IMR-90 (cell line): ENCODE data around the gene WARS2. TPM values are rescaled to one million over a fixed set of nuclear protein-coding genes. Genes with fewer than 3 reads are reported as not detected.

Source experiments
- ATAC-seq: fragments of 200-7000 bp; cut with Tn5 transposase; 2 replicates; pipeline ENCODE4 v1.9.1; 2020; ENCODE audit warnings: low read depth, mild to moderate bottlenecking, moderate library complexity
- BruUV-seq: library from RNA; stranded (reverse); fragments of 400-500 nt; replicated peaks from 2 replicates; lab custom pipeline; 2021; lab: Mats Ljungman, UMichigan
- CTCF ChIA-PET: fragments of 300-600 bp; formaldehyde crosslinking; extraction: SDS; loops from one replicate; lab custom pipeline; 2021; ENCODE audit warnings: antibody characterized with exemption; lab: Yijun Ruan, JAX
- POLR2A ChIA-PET: fragments of 300-600 bp; sonication (Branson Sonifier 250); formaldehyde crosslinking; loops from one replicate; lab custom pipeline; 2022; ENCODE audit warnings: antibody characterized with exemption; ENCODE audit not compliant: unreplicated experiment; lab: Charles Lee
- DNase-seq: peaks from one replicate; pipeline ENCODE4 v3.0.0; 2013
- H2AFZ ChIP-seq: replicated peaks from 2 replicates; pipeline ENCODE3; 2013; ENCODE audit warnings: low read length, mild to moderate bottlenecking; ENCODE audit not compliant: poor library complexity
- H2AK5ac ChIP-seq: 2 replicates; pipeline ENCODE4 v1.6.1; 2013; ENCODE audit warnings: low read depth, low read length, inconsistent platforms
- H2AK9ac ChIP-seq: replicated peaks from 2 replicates; pipeline ENCODE3; 2013; ENCODE audit warnings: mild to moderate bottlenecking, low read depth, low read length, moderate library complexity; ENCODE audit not compliant: poor library complexity
- H2BK120ac ChIP-seq: 2 replicates; pipeline ENCODE4 v1.6.1; 2013; ENCODE audit warnings: low read depth, low read length, inconsistent platforms
- H2BK15ac ChIP-seq: 3 replicates; pipeline ENCODE4 v1.6.1; 2013; ENCODE audit warnings: low read depth, low read length, inconsistent platforms
- H2BK20ac ChIP-seq: 2 replicates; pipeline ENCODE4 v1.6.1; 2013; ENCODE audit warnings: low read depth, mild to moderate bottlenecking, inconsistent platforms, low read length, moderate library complexity
- H2BK5ac ChIP-seq: 2 replicates; pipeline ENCODE4 v1.6.1; 2013; ENCODE audit warnings: mild to moderate bottlenecking, low read depth, low read length, inconsistent platforms; ENCODE audit not compliant: poor library complexity, severe bottlenecking
- H3K14ac ChIP-seq: replicated peaks from 2 replicates; pipeline ENCODE4 v1.6.1; 2013; ENCODE audit warnings: low read depth, low read length, inconsistent platforms
- H3K18ac ChIP-seq: 2 replicates; pipeline ENCODE4 v1.6.1; 2013; ENCODE audit warnings: low read depth, low read length, control low read depth
- H3K23ac ChIP-seq: 2 replicates; pipeline ENCODE4 v1.6.1; 2013; ENCODE audit warnings: low read depth, low read length, inconsistent platforms
- H3K27ac ChIP-seq: 2 replicates; pipeline ENCODE4 v1.5.1; 2013; ENCODE audit warnings: mild to moderate bottlenecking, control low read depth, low read length; ENCODE audit not compliant: insufficient read depth
- H3K27me3 ChIP-seq: 2 replicates; pipeline ENCODE4 v1.6.1; 2013; ENCODE audit warnings: low read length; ENCODE audit not compliant: control insufficient read depth, insufficient read depth
- H3K36me3 ChIP-seq: 2 replicates; pipeline ENCODE4 v1.6.1; 2013; ENCODE audit warnings: low read length, mixed read lengths; ENCODE audit not compliant: control insufficient read depth, insufficient read depth
- H3K4ac ChIP-seq: 2 replicates; pipeline ENCODE4 v1.6.1; 2013; ENCODE audit warnings: low read depth, low read length, inconsistent platforms
- H3K4me1 ChIP-seq: 2 replicates; pipeline ENCODE4 v1.6.1; 2013; ENCODE audit warnings: low read length, mixed read lengths; ENCODE audit not compliant: control insufficient read depth, insufficient read depth
- H3K4me2 ChIP-seq: 2 replicates; pipeline ENCODE4 v1.6.1; 2013; ENCODE audit warnings: low read depth, mild to moderate bottlenecking, control low read depth, low read length, moderate library complexity
- H3K4me3 ChIP-seq: 2 replicates; pipeline ENCODE4 v1.5.1; 2013; ENCODE audit warnings: low read depth, mild to moderate bottlenecking, control low read depth, low read length, moderate library complexity; ENCODE audit not compliant: insufficient read depth
- H3K56ac ChIP-seq: 2 replicates; pipeline ENCODE4 v1.6.1; 2013; ENCODE audit warnings: low read length, inconsistent platforms; ENCODE audit not compliant: insufficient read depth; ENCODE audit errors: extremely low read depth
- H3K79me1 ChIP-seq, 2 experiments: 2 replicates each; pipeline ENCODE4 v1.6.1; 2013; ENCODE audit warnings: low read length in 2 of 2, inconsistent platforms in 1 of 2, low read depth in 1 of 2
- H3K9ac ChIP-seq: 2 replicates; pipeline ENCODE4 v1.6.1; 2013; ENCODE audit warnings: low read depth, low read length, control low read depth
- H3K9me1 ChIP-seq: 2 replicates; pipeline ENCODE4 v1.6.1; 2013; ENCODE audit warnings: low read length, inconsistent platforms; ENCODE audit not compliant: insufficient read depth
- H3K9me3 ChIP-seq: 2 replicates; pipeline ENCODE4 v1.6.1; 2013; ENCODE audit warnings: low read length; ENCODE audit not compliant: control insufficient read depth, insufficient read depth
- H4K20me1 ChIP-seq: 2 replicates; pipeline ENCODE4 v1.6.1; 2013; ENCODE audit warnings: low read length, inconsistent platforms; ENCODE audit not compliant: insufficient read depth
- H4K5ac ChIP-seq: 2 replicates; pipeline ENCODE4 v1.6.1; 2013; ENCODE audit warnings: mild to moderate bottlenecking, low read depth, low read length, control low read depth
- H4K8ac ChIP-seq, 2 experiments: 2 replicates each; pipeline ENCODE4 v1.6.1; 2013; ENCODE audit warnings: low read depth in 2 of 2, low read length in 2 of 2, control low read depth in 1 of 2, inconsistent platforms in 1 of 2
- H4K91ac ChIP-seq: 2 replicates; pipeline ENCODE4 v1.6.1; 2013; ENCODE audit warnings: low read depth, low read length, inconsistent platforms; ENCODE audit not compliant: insufficient read depth
- BHLHE40 ChIP-seq: fragments of 150-350 bp; IDR thresholded peaks from 2 replicates; pipeline ENCODE4 v1.6.1; 2016; ENCODE audit warnings: mild to moderate bottlenecking, low read depth, low read length
- CHD1 ChIP-seq: IDR thresholded peaks from 2 replicates; pipeline ENCODE4 v1.6.1; 2012; ENCODE audit warnings: low read depth, low read length, improper control_type of control experiment
- MAFK ChIP-seq: IDR thresholded peaks from 2 replicates; pipeline ENCODE4 v1.6.1; 2012; ENCODE audit warnings: low read depth, low read length, improper control_type of control experiment
- MXI1 ChIP-seq: IDR thresholded peaks from 2 replicates; pipeline ENCODE4 v1.6.1; 2012; ENCODE audit warnings: low read depth, mild to moderate bottlenecking, low read length, moderate library complexity, borderline replicate concordance
- RAD21 ChIP-seq: IDR thresholded peaks from 2 replicates; pipeline ENCODE4 v1.6.1; 2012; ENCODE audit warnings: low read length, improper control_type of control experiment
- WGBS, 2 experiments: methylation state at CpG; one replicate each; pipeline versions ENCODE4 v1.1.5 to v1.1.7; 2013; ENCODE audit warnings: missing lambda C conversion rate in 2 of 2; ENCODE audit not compliant: insufficient read length in 1 of 2; ENCODE audit errors: extremely low coverage in 2 of 2; 5-methylcytosine and 5-hydroxymethylcytosine counted together
- dilution Hi-C: fragments of 300-500 bp; cut with HindIII; formaldehyde crosslinking; loops from one replicate; pipeline ENCODE4 v1.14.3; 2018; ENCODE audit warnings: low sequenced_read_pairs; ENCODE audit not compliant: unreplicated experiment
- in situ Hi-C: fragments of 300-500 bp; cut with MboI; formaldehyde crosslinking; loops from 3 replicates; pipeline ENCODE4 v1.14.3; 2019; ENCODE audit warnings: low sequenced_read_pairs, inconsistent platforms, mixed read lengths
- intact Hi-C: fragments of 100-400 bp; cut with micrococcal nuclease; formaldehyde crosslinking; loops from 2 replicates; pipeline ENCODE4 v1.10.0; 2022
- polyA plus RNA-seq, 3 experiments: library from polyadenylated mRNA; depleted of rRNA; stranded (reverse); fragments of >200 nt; gene quantifications; 2 replicates each; pipeline ENCODE4 v1.2.3, GENCODE V29; 2012; ENCODE audit warnings: low replicate concordance in 1 of 3
- total RNA-seq: library from RNA; depleted of rRNA; stranded (reverse); fragments of >200 nt; gene quantifications from 2 replicates; pipeline ENCODE4 v1.2.3, GENCODE V29; 2012

Gene WARS2
- total and polyA plus RNA-seq, 2 of the 4 experiments (the other 2 are of a cell fraction): 5.7 to 20.3 TPM

- Histone ChIP-seq H3K4me1 (no peaks in the 10 kb centered on the region; the same call in 1 of the 2 replicates), H3K56ac (no peak overlapping the region), H3K79me1 (no peaks in the 10 kb centered on the region), H3K23ac (no peak overlapping the region), H3K27ac (no peak overlapping the region), H2BK120ac (no peak overlapping the region), H2BK20ac (no peak overlapping the region), H4K20me1 (no peaks in the 10 kb centered on the region), H4K91ac (no peak overlapping the region), H4K5ac (no peak overlapping the region), H3K18ac (no peak overlapping the region), H3K36me3 (no peaks in the 10 kb centered on the region), H2AK9ac (no peak overlapping the region), H3K4me2 (no peak overlapping the region), H2AK5ac (no peak overlapping the region), H3K9me3 (peaks cover 13% of the 10 kb centered on the region), H3K14ac (no peak overlapping the region), H3K4ac (no peak overlapping the region), H2BK15ac (no peak overlapping the region), H3K4me3 (no peak overlapping the region), H2BK5ac (no peak overlapping the region), H3K9ac (no peak overlapping the region), H4K8ac (no peak overlapping the region), H3K9me1 (no peaks in the 10 kb centered on the region), H2AFZ (no peak overlapping the region), H3K27me3 (peaks cover 53% of the 10 kb centered on the region)
- TF ChIP-seq RAD21 (no peak), MAFK (no peak), CHD1 (no peak), BHLHE40 (no peak), MXI1 (no peak)
- ATAC-seq (no peak), DNase-seq (no peak)
- dilution Hi-C loops: no loop called here
- intact Hi-C loops: loop anchor here (10.0 kb wide), 1 partner anchor 126 kb away; no protein-coding TSS in a partner anchor
- ChIA-PET CTCF (interaction anchor here (0.6 to 1.8 kb wide), 3 partner anchors 11 to 856 kb away, joined by 3 to 5 read pairs (median 3); no protein-coding TSS in a partner anchor), POLR2A (no interaction called here)
- BruUV-seq: no TSS peak
- in situ Hi-C loops: no loop called here
- WGBS, 2 experiments: no CpG with 5 or more reads among the region's 2 CpGs
Measured at GRCh38 chr1:119009312-119009655, 131.2 kb downstream of the WARS2 start.
